ENCODE measurements around the gene SCN4A. TPM values are rescaled to one million over a fixed set of nuclear protein-coding genes. Genes with fewer than 3 reads are reported as not detected.

The SCN4A gene
- total and polyA plus RNA-seq, 2 experiments from 2014 or later: 0.07 TPM; not detected in 1

DNA sequence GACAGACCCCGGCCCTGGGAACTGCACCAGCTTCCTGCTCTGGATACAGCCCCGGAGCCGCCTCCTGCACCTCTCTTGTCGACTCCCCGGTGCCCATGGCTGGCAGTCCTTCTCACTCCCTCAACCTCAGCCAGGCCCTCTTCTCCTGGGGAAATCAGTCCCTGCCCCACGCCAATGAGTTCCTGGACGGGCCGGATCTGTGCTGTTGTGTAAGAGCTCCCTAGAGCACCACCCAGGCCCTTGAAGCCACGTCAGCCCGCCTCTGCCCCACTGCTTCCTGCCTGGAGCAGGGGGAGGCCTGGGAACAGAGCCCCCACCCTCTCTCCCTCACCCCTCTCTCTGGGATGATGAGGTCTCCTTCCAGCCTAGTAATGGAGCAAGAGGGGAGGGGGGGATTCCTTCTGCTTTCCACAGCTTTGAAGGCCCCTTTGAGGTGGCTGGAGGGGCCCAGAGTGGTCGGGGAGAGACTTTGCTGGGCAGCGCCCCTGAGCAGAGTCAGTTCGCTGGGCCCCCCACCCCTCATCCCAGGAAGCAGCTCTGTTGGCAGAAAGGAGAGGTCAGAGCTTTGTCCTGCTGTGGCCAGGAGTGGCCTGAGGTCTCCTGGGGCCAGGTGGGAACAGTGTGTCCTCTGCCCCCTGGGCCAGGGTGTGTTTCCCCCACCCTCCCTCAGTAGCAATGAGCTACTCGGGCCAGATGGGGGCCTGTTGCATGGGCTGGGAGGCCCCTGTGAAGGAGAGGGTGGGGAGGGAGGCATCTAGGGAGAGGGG lies 29.2 kb upstream of the SCN4A start:
- H2AFZ ChIP-seq: no peak overlapping the region
- H3K27ac ChIP-seq: no peak overlapping the region

DNA sequence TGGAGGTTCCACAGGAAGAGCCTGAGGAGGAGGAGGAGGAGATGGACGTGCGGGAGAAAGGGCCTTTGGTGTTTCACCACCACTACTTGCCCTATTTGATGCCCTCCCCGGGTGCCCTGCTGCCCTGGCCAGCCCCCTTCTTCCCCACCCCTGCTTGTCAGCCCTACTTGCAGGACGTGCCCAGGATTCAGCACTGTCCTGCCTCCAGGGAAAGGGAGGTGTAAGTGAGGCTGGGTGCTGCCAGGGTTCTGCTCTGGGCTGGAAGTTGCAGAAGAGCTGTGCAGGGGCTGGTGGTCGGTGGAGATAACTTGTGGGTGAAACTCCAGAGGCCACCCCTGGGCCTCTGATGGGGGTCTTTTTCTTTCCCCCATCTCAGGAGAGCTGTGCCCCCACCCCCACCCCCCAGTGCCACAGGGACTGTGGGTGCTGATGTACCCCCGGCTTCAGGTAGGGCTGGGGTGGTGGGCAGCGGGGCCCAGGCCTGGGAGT lies 28.4 kb upstream of the SCN4A start:
- peaks cover 10% of the 10 kb centered on the region for H3K4me1 ChIP-seq (ENCODE audit: insufficient read depth)
- H3K9me3 ChIP-seq (ENCODE audit: low read depth): no peaks in the 10 kb centered on the region
- H3K4me2 ChIP-seq: no peak overlapping the region
- H3K27ac ChIP-seq: no peak overlapping the region
- no peaks in the 10 kb centered on the region for H3K9me2 ChIP-seq (replicated peaks; ENCODE audit: insufficient read depth)
- no peak overlapping the region for H2AFZ ChIP-seq
- peaks cover 13% of the 10 kb centered on the region for H3K27me3 ChIP-seq
- no peaks in the 10 kb centered on the region for H3K36me3 ChIP-seq (replicated peaks; ENCODE audit: insufficient read depth, low read depth)
- TF ChIP-seq EZH2phosphoT487 (IDR thresholded peaks at IDR 0.05; ENCODE audit: low read depth, severe bottlenecking, unreplicated experiment) (no peak), EZH2 (IDR thresholded peaks at IDR 0.05; ENCODE audit: borderline replicate concordance) (no peak)
- TF ChIP-seq, protein P1, sequence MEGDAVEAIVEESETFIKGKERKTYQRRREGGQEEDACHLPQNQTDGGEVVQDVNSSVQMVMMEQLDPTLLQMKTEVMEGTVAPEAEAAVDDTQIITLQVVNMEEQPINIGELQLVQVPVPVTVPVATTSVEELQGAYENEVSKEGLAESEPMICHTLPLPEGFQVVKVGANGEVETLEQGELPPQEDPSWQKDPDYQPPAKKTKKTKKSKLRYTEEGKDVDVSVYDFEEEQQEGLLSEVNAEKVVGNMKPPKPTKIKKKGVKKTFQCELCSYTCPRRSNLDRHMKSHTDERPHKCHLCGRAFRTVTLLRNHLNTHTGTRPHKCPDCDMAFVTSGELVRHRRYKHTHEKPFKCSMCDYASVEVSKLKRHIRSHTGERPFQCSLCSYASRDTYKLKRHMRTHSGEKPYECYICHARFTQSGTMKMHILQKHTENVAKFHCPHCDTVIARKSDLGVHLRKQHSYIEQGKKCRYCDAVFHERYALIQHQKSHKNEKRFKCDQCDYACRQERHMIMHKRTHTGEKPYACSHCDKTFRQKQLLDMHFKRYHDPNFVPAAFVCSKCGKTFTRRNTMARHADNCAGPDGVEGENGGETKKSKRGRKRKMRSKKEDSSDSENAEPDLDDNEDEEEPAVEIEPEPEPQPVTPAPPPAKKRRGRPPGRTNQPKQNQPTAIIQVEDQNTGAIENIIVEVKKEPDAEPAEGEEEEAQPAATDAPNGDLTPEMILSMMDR (IDR thresholded peaks at IDR 0.05; ENCODE audit: poor library complexity): no peak
- no peak overlapping the region for H3K4me3 ChIP-seq
- no peaks in the 10 kb centered on the region for H3K79me2 ChIP-seq
- H4K20me1 ChIP-seq (ENCODE audit: insufficient read depth, poor library complexity, severe bottlenecking): no peaks in the 10 kb centered on the region
- no peak for DNase-seq (ENCODE audit: low spot score)
- whole genome bisulfite sequencing (ENCODE audit: low lambda C conversion rate, missing lambda C conversion rate): 95% methylated on average over 6 of the region's 7 CpGs

More for the DNA sequence above, 29.2 kb upstream of the SCN4A start:
- Histone ChIP-seq H3K9me2 (replicated peaks; ENCODE audit: insufficient read depth) (no peaks in the 10 kb centered on the region), H3K36me3 (replicated peaks; ENCODE audit: insufficient read depth, low read depth) (no peaks in the 10 kb centered on the region), H4K20me1 (ENCODE audit: insufficient read depth, poor library complexity, severe bottlenecking) (no peaks in the 10 kb centered on the region), H3K27me3 (peaks cover 11% of the 10 kb centered on the region), H3K4me1 (ENCODE audit: insufficient read depth) (peaks cover 10% of the 10 kb centered on the region), H3K4me2 (no peak overlapping the region), H3K79me2 (no peaks in the 10 kb centered on the region), H3K4me3 (no peak overlapping the region), H3K9me3 (ENCODE audit: low read depth) (no peaks in the 10 kb centered on the region)
- TF ChIP-seq EZH2phosphoT487 (IDR thresholded peaks at IDR 0.05; ENCODE audit: low read depth, severe bottlenecking, unreplicated experiment) (no peak), EZH2 (IDR thresholded peaks at IDR 0.05; ENCODE audit: borderline replicate concordance) (no peak)
- TF ChIP-seq, protein P1 (IDR thresholded peaks at IDR 0.05; ENCODE audit: poor library complexity): no peak
- WGBS (ENCODE audit: low lambda C conversion rate, missing lambda C conversion rate): 89% methylated on average over 13 of the region's 14 CpGs
- DNase-seq (ENCODE audit: low spot score): no peak

DNA sequence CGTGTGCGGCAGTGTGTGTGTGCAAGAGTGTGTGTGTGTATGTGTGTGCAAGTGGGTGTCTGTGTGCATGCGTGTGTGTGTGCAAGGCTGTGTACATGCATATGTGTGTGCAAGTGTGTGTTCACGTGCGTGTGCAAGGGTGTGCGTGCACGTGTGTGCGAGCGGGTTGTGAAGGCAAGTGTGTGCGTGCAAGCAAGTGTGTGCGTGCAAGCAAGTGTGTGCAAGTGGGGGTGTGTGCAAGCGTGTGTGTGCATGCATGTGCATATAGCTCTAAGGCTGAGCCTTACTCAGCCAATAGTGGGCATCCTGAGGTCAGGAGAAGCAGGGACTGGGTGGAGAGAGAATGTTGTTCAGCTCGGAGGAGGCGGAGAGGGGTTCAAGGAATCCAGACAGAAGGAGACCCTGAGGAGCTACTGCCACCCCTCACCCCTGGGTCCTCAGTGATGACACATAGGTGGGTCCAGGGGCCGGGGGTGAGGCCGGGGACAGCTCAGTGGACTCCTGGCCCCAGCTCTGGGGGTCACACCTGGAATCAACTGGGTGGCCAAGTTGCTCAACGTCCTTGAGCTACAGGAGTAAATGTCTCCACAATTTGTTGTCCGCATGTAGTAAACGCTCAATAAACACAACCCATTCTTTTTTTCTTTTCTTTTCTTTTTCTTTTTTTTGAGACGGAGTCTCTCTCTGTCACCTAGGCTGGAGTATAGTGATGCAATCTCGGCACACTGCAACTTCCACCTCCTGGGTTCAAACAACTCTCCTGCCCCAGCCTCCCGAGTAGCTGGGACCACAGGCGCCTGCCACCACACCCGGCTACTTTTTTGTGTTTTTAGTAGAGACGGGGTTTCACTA lies 27.2 kb upstream of the SCN4A start:
- Histone ChIP-seq H3K27me3 (peaks cover 21% of the 10 kb centered on the region), H2AFZ (no peak overlapping the region), H3K9me3 (ENCODE audit: low read depth) (no peaks in the 10 kb centered on the region), H4K20me1 (ENCODE audit: insufficient read depth, poor library complexity, severe bottlenecking) (no peaks in the 10 kb centered on the region), H3K4me1 (ENCODE audit: insufficient read depth) (peaks cover 10% of the 10 kb centered on the region), H3K4me3 (no peak overlapping the region), H3K9me2 (replicated peaks; ENCODE audit: insufficient read depth) (no peaks in the 10 kb centered on the region), H3K27ac (no peak overlapping the region), H3K79me2 (no peaks in the 10 kb centered on the region), H3K36me3 (replicated peaks; ENCODE audit: insufficient read depth, low read depth) (no peaks in the 10 kb centered on the region), H3K4me2 (no peak overlapping the region)
- WGBS (ENCODE audit: low lambda C conversion rate, missing lambda C conversion rate): 89% methylated on average over 23 of the region's 25 CpGs
- TF ChIP-seq EZH2phosphoT487 (IDR thresholded peaks at IDR 0.05; ENCODE audit: low read depth, severe bottlenecking, unreplicated experiment) (no peak), EZH2 (IDR thresholded peaks at IDR 0.05; ENCODE audit: borderline replicate concordance) (no peak)
- TF ChIP-seq, protein P1 (IDR thresholded peaks at IDR 0.05; ENCODE audit: poor library complexity): no peak
- no peak for DNase-seq (ENCODE audit: low spot score)
